ENCODE results near the gene GAA. TPM values are rescaled to one million over a fixed set of nuclear protein-coding genes. Genes with fewer than 3 reads are reported as not detected.

The GAA gene
- total RNA-seq, 1 experiment from 2014 or later, result 7.5 TPM

DNA sequence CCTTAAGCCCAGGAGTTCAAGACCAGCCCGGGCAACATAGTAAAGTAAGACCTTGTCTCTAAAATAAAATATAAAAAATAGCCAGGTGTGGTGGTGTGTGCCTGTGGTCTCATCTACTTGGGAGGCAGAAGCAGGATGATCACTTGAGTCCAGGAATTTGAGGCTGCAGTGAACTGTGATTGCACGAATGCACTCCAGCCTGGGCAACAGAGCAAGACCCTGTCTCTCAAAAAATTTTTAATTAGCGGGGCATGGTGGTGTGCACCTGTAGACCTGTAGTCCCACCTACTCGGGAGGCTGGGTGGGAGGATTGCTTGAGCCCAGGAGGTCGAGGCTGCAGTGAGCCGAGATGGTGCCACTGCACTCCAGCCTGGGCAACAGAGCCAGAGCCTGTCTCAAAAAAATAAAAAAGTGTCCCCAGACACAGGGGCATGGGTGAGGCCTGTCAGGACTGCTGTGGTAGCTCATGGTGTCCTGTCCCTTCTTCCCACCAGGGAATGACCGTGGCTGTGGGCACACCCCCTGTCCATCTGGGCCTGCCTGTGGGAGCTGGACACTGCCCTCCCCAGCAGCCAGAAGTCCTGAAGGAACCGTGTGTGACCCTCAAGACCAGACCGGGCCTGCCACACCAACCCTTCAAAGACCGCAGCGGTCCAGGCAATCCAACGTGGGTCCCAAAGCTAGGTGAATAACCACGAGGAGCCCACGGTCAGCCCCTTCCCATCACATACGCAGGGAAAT lies 30.8 kb upstream of the GAA start:
- POLR2A ChIA-PET (ENCODE audit: low non-redundant PET), result no interaction called here
- intact Hi-C loops (cut with micrococcal nuclease; ENCODE audit: unreplicated experiment), result no loop called here
- Histone ChIP-seq H3K4me3 (ENCODE audit: low read depth, low read length, poor library complexity, severe bottlenecking) (no peak overlapping the region), H3K36me3 (ENCODE audit: insufficient read depth, low read length, poor library complexity, severe bottlenecking) (no peaks in the 10 kb centered on the region), H3K27me3 (replicated peaks; ENCODE audit: insufficient read depth, low read depth, low read length, poor library complexity) (no peaks in the 10 kb centered on the region), H3K27ac (ENCODE audit: low read depth, low read length, poor library complexity, severe bottlenecking) (no peak overlapping the region), H3K9me3 (ENCODE audit: low read depth, low read length, poor library complexity, severe bottlenecking) (no peaks in the 10 kb centered on the region), H3K4me1 (ENCODE audit: insufficient read depth, low read length, poor library complexity, severe bottlenecking) (peaks cover 6% of the 10 kb centered on the region)
- BruUV-seq (replicated peaks), result no TSS peak
- CTCF ChIA-PET, result no interaction called here
- DNase-seq (ENCODE audit: low spot score), result no peak
- TF ChIP-seq, protein P1, sequence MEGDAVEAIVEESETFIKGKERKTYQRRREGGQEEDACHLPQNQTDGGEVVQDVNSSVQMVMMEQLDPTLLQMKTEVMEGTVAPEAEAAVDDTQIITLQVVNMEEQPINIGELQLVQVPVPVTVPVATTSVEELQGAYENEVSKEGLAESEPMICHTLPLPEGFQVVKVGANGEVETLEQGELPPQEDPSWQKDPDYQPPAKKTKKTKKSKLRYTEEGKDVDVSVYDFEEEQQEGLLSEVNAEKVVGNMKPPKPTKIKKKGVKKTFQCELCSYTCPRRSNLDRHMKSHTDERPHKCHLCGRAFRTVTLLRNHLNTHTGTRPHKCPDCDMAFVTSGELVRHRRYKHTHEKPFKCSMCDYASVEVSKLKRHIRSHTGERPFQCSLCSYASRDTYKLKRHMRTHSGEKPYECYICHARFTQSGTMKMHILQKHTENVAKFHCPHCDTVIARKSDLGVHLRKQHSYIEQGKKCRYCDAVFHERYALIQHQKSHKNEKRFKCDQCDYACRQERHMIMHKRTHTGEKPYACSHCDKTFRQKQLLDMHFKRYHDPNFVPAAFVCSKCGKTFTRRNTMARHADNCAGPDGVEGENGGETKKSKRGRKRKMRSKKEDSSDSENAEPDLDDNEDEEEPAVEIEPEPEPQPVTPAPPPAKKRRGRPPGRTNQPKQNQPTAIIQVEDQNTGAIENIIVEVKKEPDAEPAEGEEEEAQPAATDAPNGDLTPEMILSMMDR (conservative IDR thresholded peaks at IDR 0.05; ENCODE audit: low read depth, low read length), result no peak
- no peak for TF ChIP-seq EZH2 (IDR thresholded peaks at IDR 0.05; ENCODE audit: borderline replicate concordance, low read depth, low read length, poor library complexity, severe bottlenecking)

DNA sequence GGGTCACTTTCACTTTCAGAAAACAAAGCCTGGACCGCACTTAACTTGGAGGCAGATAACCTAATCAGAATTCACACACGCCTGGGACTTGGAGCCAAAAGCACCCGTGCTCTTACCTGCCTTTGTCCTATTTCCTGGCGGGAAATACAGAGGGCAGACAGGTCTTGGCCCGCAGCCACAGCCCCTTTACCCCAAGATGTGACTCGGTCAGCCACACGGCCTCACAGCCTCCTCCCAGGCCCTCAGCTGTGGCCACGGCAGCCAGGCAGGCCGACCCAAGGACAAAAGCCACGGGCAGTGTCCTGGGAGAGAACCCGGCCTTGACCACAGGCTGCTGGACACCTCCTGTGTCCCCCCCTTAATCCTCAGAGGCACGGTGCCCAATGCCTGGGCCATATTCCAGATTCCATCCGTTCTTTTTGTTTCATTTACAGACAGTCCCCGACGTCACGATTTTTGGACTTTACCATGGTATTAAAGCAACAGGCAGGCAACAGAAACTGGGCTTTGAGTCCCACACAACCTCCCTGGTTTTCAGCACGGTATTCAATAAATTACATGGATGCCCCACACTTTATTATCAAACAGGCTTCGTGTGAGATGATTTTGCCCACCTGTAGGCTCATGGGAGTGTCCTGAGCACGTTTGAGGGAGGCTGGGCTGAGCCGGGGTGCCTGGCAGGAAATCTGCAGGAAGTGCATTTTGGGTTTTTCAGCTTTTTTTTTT lies 30.1 kb upstream of the GAA start:
- H3K36me3 ChIP-seq (ENCODE audit: insufficient read depth, low read length, poor library complexity, severe bottlenecking), result no peaks in the 10 kb centered on the region
- no peaks in the 10 kb centered on the region for H3K9me3 ChIP-seq (ENCODE audit: low read depth, low read length, poor library complexity, severe bottlenecking)
- no TSS peak for BruUV-seq (replicated peaks)
- peaks cover 6% of the 10 kb centered on the region for H3K4me1 ChIP-seq (ENCODE audit: insufficient read depth, low read length, poor library complexity, severe bottlenecking)
- intact Hi-C loops (cut with micrococcal nuclease; ENCODE audit: unreplicated experiment), result no loop called here
- POLR2A ChIA-PET (ENCODE audit: low non-redundant PET), result no interaction called here
- TF ChIP-seq, protein P1 (conservative IDR thresholded peaks at IDR 0.05; ENCODE audit: low read depth, low read length), result no peak
- no peak for TF ChIP-seq EZH2 (IDR thresholded peaks at IDR 0.05; ENCODE audit: borderline replicate concordance, low read depth, low read length, poor library complexity, severe bottlenecking)
- H3K27me3 ChIP-seq (replicated peaks; ENCODE audit: insufficient read depth, low read depth, low read length, poor library complexity), result no peaks in the 10 kb centered on the region
- CTCF ChIA-PET, result no interaction called here
- no peak for DNase-seq (ENCODE audit: low spot score)
- no peak overlapping the region for H3K27ac ChIP-seq (ENCODE audit: low read depth, low read length, poor library complexity, severe bottlenecking)
- H3K4me3 ChIP-seq (ENCODE audit: low read depth, low read length, poor library complexity, severe bottlenecking), result no peak overlapping the region

DNA sequence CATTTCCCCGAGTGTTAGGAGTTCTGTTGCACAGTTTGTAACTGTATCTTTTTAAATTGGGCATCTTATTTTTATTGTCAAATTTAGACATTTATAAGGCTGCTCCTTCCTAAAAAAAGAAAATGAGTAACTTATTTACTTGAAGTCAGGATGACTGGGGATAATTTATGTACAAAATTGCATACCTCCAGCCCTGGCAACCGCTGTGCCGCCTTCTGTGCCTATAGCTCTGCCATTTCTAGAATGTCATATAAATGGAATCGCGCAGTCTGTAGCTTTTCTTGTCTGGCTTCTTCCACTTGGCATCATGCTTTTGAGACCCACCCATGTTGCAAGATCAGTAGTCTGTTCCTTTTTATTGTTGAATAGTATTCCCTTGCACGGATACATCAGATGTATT lies 29.0 kb upstream of the GAA start:
- DNase-seq (ENCODE audit: low spot score), result no peak
- POLR2A ChIA-PET (ENCODE audit: low non-redundant PET), result no interaction called here
- intact Hi-C loops (cut with micrococcal nuclease; ENCODE audit: unreplicated experiment), result no loop called here
- H3K36me3 ChIP-seq (ENCODE audit: insufficient read depth, low read length, poor library complexity, severe bottlenecking), result no peaks in the 10 kb centered on the region
- TF ChIP-seq, protein P1 (conservative IDR thresholded peaks at IDR 0.05; ENCODE audit: low read depth, low read length), result no peak
- no peak for TF ChIP-seq EZH2 (IDR thresholded peaks at IDR 0.05; ENCODE audit: borderline replicate concordance, low read depth, low read length, poor library complexity, severe bottlenecking)
- no peak overlapping the region for H3K4me3 ChIP-seq (ENCODE audit: low read depth, low read length, poor library complexity, severe bottlenecking)
- CTCF ChIA-PET, result no interaction called here
- H3K27me3 ChIP-seq (replicated peaks; ENCODE audit: insufficient read depth, low read depth, low read length, poor library complexity), result no peaks in the 10 kb centered on the region
- H3K27ac ChIP-seq (ENCODE audit: low read depth, low read length, poor library complexity, severe bottlenecking), result no peak overlapping the region
- no TSS peak for BruUV-seq (replicated peaks)
- H3K4me1 ChIP-seq (ENCODE audit: insufficient read depth, low read length, poor library complexity, severe bottlenecking), result peaks cover 6% of the 10 kb centered on the region
- H3K9me3 ChIP-seq (ENCODE audit: low read depth, low read length, poor library complexity, severe bottlenecking), result no peaks in the 10 kb centered on the region

All from A673 (cell line).